HEK293 (cell line): ENCODE measurements around the gene FKRP.

Source experiments
- CTCF ChIA-PET: fragments of 350-600 bp; formaldehyde crosslinking; extraction: SDS; loops from one replicate; lab custom pipeline; 2021; ENCODE audit warnings: antibody characterized with exemption; lab: Yijun Ruan, JAX
- POLR2A ChIA-PET: fragments of 300-600 bp; formaldehyde crosslinking; extraction: SDS; loops from one replicate; lab custom pipeline; 2020; ENCODE audit warnings: antibody characterized with exemption, inconsistent platforms; lab: Yijun Ruan, JAX
- H3K27ac ChIP-seq: fragments of 200-500 bp; sonication (Bioruptor generic); 2 replicates; pipeline ENCODE4 v1.5.1; 2014; ENCODE audit warnings: low read depth, low read length, control low read depth, inconsistent platforms; ENCODE audit errors: extremely low read depth
- H3K36me3 ChIP-seq, 2 experiments: fragments of 200-500 bp in 1 of 2; sonication (Bioruptor generic) in 1 of 2; 1 replicate in 1 of 2; 2 replicates in 1 of 2; pipeline ENCODE4 v1.5.1; 2014 to 2017; ENCODE audit warnings: inconsistent platforms in 2 of 2, low read length in 2 of 2; ENCODE audit not compliant: control insufficient read depth in 2 of 2, insufficient read depth in 1 of 2
- H3K4me1 ChIP-seq: fragments of 200-500 bp; sonication (Bioruptor generic); 2 replicates; pipeline ENCODE4 v1.5.1; 2014; ENCODE audit warnings: mild to moderate bottlenecking, low read length, inconsistent platforms; ENCODE audit not compliant: control insufficient read depth, insufficient read depth
- H3K4me3 ChIP-seq: 2 replicates; pipeline ENCODE4 v1.5.1; 2011; ENCODE audit warnings: low read depth, mild to moderate bottlenecking, control low read depth, low read length, moderate library complexity
- H3K9me3 ChIP-seq: fragments of 200-500 bp; sonication (Bioruptor generic); 2 replicates; pipeline ENCODE4 v1.5.1; 2014; ENCODE audit warnings: low read depth, low read length, inconsistent platforms; ENCODE audit not compliant: control insufficient read depth, insufficient read depth
- EGR2 ChIP-seq: fragments of 450-650 bp; formaldehyde crosslinking; IDR thresholded peaks from 2 replicates; pipeline ENCODE4 v1.5.1; 2016; ENCODE audit warnings: low read depth, missing biosample characterization, missing genetic modification characterization
- FEZF1 ChIP-seq: fragments of 450-650 bp; formaldehyde crosslinking; IDR thresholded peaks from 2 replicates; pipeline ENCODE4 v1.5.1; 2016; ENCODE audit warnings: missing biosample characterization, missing genetic modification characterization
- HOXC10 ChIP-seq: sonication (generic); formaldehyde crosslinking; IDR thresholded peaks from 2 replicates; pipeline ENCODE4 v1.8.1; 2023; ENCODE audit warnings: mild to moderate bottlenecking, missing genetic modification reagents
- IKZF3 ChIP-seq: fragments of 450-650 bp; IDR thresholded peaks from 2 replicates; pipeline ENCODE4 v1.5.0; 2018; ENCODE audit warnings: missing biosample characterization, mild to moderate bottlenecking, missing genetic modification characterization, moderate library complexity
- KLF9 ChIP-seq: fragments of 450-650 bp; formaldehyde crosslinking; IDR thresholded peaks from 2 replicates; pipeline ENCODE4 v1.5.1; 2016; ENCODE audit warnings: missing biosample characterization, missing genetic modification characterization, low read depth
- OSR2 ChIP-seq: fragments of 450-650 bp; formaldehyde crosslinking; IDR thresholded peaks from 2 replicates; pipeline ENCODE4 v1.5.1; 2016; ENCODE audit warnings: missing biosample characterization, missing genetic modification characterization
- PBX3 ChIP-seq: sonication (generic); formaldehyde crosslinking; IDR thresholded peaks from 2 replicates; pipeline ENCODE4 v1.8.1; 2022; ENCODE audit warnings: mild to moderate bottlenecking, moderate library complexity, missing genetic modification reagents
- PRDM1 ChIP-seq: fragments of 450-650 bp; formaldehyde crosslinking; IDR thresholded peaks from 2 replicates; pipeline ENCODE4; 2016; ENCODE audit warnings: missing biosample characterization, missing genetic modification characterization
- PRDM10 ChIP-seq: fragments of 450-650 bp; formaldehyde crosslinking; IDR thresholded peaks from 2 replicates; pipeline ENCODE4 v1.5.1; 2016; ENCODE audit warnings: missing biosample characterization, missing genetic modification characterization
- ZBTB20 ChIP-seq: fragments of 450-650 bp; formaldehyde crosslinking; IDR thresholded peaks from 2 replicates; pipeline ENCODE4 v1.5.1; 2016; ENCODE audit warnings: missing biosample characterization, missing genetic modification characterization
- ZBTB6 ChIP-seq: fragments of 450-650 bp; formaldehyde crosslinking; IDR thresholded peaks from 2 replicates; pipeline ENCODE4 v1.5.1; 2017; ENCODE audit warnings: missing biosample characterization, missing genetic modification characterization
- ZNF112 ChIP-seq: fragments of 450-650 bp; formaldehyde crosslinking; IDR thresholded peaks from 2 replicates; pipeline ENCODE4 v1.5.0; 2017; ENCODE audit warnings: missing biosample characterization, missing genetic modification characterization
- ZNF140 ChIP-seq: fragments of 450-650 bp; formaldehyde crosslinking; IDR thresholded peaks from 2 replicates; pipeline ENCODE4 v1.5.1; 2016; ENCODE audit warnings: missing biosample characterization, missing genetic modification characterization
- ZNF146 ChIP-seq: fragments of 450-650 bp; formaldehyde crosslinking; IDR thresholded peaks from 2 replicates; pipeline ENCODE4 v1.5.1; 2016; ENCODE audit warnings: missing biosample characterization, missing genetic modification characterization
- ZNF155 ChIP-seq: fragments of 450-650 bp; formaldehyde crosslinking; IDR thresholded peaks from 2 replicates; pipeline ENCODE4 v1.5.1; 2016; ENCODE audit warnings: missing biosample characterization, missing genetic modification characterization
- ZNF157 ChIP-seq: fragments of 450-650 bp; formaldehyde crosslinking; IDR thresholded peaks from 2 replicates; pipeline ENCODE4 v1.5.1; 2016; ENCODE audit warnings: missing biosample characterization, missing genetic modification characterization
- ZNF335 ChIP-seq: fragments of 450-650 bp; formaldehyde crosslinking; conservative IDR thresholded peaks from 2 replicates; pipeline ENCODE4 v1.5.1; 2016; ENCODE audit warnings: missing biosample characterization, missing genetic modification characterization
- ZNF416 ChIP-seq: fragments of 450-650 bp; formaldehyde crosslinking; IDR thresholded peaks from 2 replicates; pipeline ENCODE4 v1.5.1; 2016; ENCODE audit warnings: missing biosample characterization, missing genetic modification characterization
- ZNF449 ChIP-seq: fragments of 450-650 bp; formaldehyde crosslinking; IDR thresholded peaks from 2 replicates; pipeline ENCODE4 v1.5.1; 2017; ENCODE audit warnings: missing biosample characterization, mild to moderate bottlenecking, missing genetic modification characterization, moderate library complexity
- ZNF555 ChIP-seq: fragments of 450-650 bp; formaldehyde crosslinking; conservative IDR thresholded peaks from 2 replicates; pipeline ENCODE4 v1.5.1; 2017; ENCODE audit warnings: missing biosample characterization, mild to moderate bottlenecking, missing genetic modification characterization, inconsistent platforms
- ZNF585B ChIP-seq: fragments of 450-650 bp; formaldehyde crosslinking; IDR thresholded peaks from 2 replicates; pipeline ENCODE4 v1.5.1; 2016; ENCODE audit warnings: missing biosample characterization, missing genetic modification characterization
- ZNF610 ChIP-seq: fragments of 450-650 bp; formaldehyde crosslinking; IDR thresholded peaks from 2 replicates; pipeline ENCODE4 v1.5.1; 2016; ENCODE audit warnings: missing biosample characterization, missing genetic modification characterization, borderline replicate concordance
- ZNF623 ChIP-seq: fragments of 450-650 bp; formaldehyde crosslinking; IDR thresholded peaks from 2 replicates; pipeline ENCODE4 v1.5.1; 2016; ENCODE audit warnings: missing biosample characterization, missing genetic modification characterization
- ZNF624 ChIP-seq: fragments of 450-650 bp; formaldehyde crosslinking; IDR thresholded peaks from 2 replicates; pipeline ENCODE4 v1.5.1; 2017; ENCODE audit warnings: missing biosample characterization, missing genetic modification characterization
- ZNF701 ChIP-seq: fragments of 450-650 bp; formaldehyde crosslinking; IDR thresholded peaks from 2 replicates; pipeline ENCODE4 v1.5.1; 2016; ENCODE audit warnings: missing biosample characterization, missing genetic modification characterization
- ZNF791 ChIP-seq: fragments of 450-650 bp; formaldehyde crosslinking; IDR thresholded peaks from 2 replicates; pipeline ENCODE4 v1.5.1; 2016; ENCODE audit warnings: missing biosample characterization, missing genetic modification characterization

FKRP gene

GRCh38 chr19:46715975-46716671 lies 29.7 kb upstream of the FKRP start (continued):
- no peak for TF ChIP-seq ZNF623

- POLR2A ChIA-PET: interaction anchor here (0.6 to 0.8 kb wide), 3 partner anchors 50 to 516 kb away, joined by 3 to 4 read pairs (median 3); no protein-coding TSS in a partner anchor
- CTCF ChIA-PET: no interaction called here
- no peaks in the 10 kb centered on the region for H3K9me3 ChIP-seq
- TF ChIP-seq ZNF585B (no peak), KLF9 (tag by site-specific recombination) (0 out of 2 replicates have a peak, but pooled peaks have one; percentile 25), IKZF3 (tag by site-specific recombination) (0 out of 2 replicates have a peak, but pooled peaks have one; percentile 39), ZNF335 (tag by site-specific recombination) (0 out of 2 replicates have a peak, but pooled peaks have one; percentile 11), PRDM10 (tag by site-specific recombination) (peak; percentile 90)
- TF ChIP-seq, all 188 proteins: peak for 4
- peak overlapping the region; percentile 81 for H3K4me3 ChIP-seq
- H3K36me3 ChIP-seq: peaks cover 17 to 26% of the 10 kb centered on the region in 2 experiments; a peak in 2 of 3 replicates
- peaks cover 15% of the 10 kb centered on the region for H3K4me1 ChIP-seq
- H3K27ac ChIP-seq: peak overlapping the region; percentile 74; the same call in 1 of the 2 replicates
Observed at GRCh38 chr19:46716672-46717033, 29.2 kb upstream of the FKRP start.

- Histone ChIP-seq H3K4me1 (peaks cover 15% of the 10 kb centered on the region), H3K27ac (peak within 1 kb of the TSS; percentile 74), H3K4me3 (peak within 1 kb of the TSS; percentile 81), H3K9me3 (no peaks in the 10 kb centered on the region), H3K36me3 (peaks cover 14 to 32% of the 10 kb centered on the region in 2 experiments; a peak in 2 of 3 replicates)
- CTCF ChIA-PET: no interaction called here
- POLR2A ChIA-PET: interaction anchor here (0.6 to 0.8 kb wide), 3 partner anchors 51 to 515 kb away, joined by 3 to 4 read pairs (median 3); no protein-coding TSS in a partner anchor
- TF ChIP-seq FEZF1 (tag by site-specific recombination): no peak
- TF ChIP-seq ZNF624 (tag by site-specific recombination): no peak
- TF ChIP-seq ZNF449: no peak
- TF ChIP-seq ZNF791 (tag by site-specific recombination): no peak
- peak; percentile 86; the same call in 1 of the 2 replicates for TF ChIP-seq PBX3 (CRISPR knock-in tag)
- TF ChIP-seq PRDM1 (tag by site-specific recombination): peak; percentile 58
- TF ChIP-seq HOXC10 (CRISPR knock-in tag): no peak
- no peak for TF ChIP-seq ZNF416 (tag by site-specific recombination)
- peak; percentile 58; the same call in 1 of the 2 replicates for TF ChIP-seq EGR2
- no peak for TF ChIP-seq ZNF555 (tag by site-specific recombination)
- no peak for TF ChIP-seq ZNF140 (tag by site-specific recombination)
- TF ChIP-seq ZNF610 (tag by site-specific recombination): no peak
- no peak for TF ChIP-seq ZBTB6 (tag by site-specific recombination)
- TF ChIP-seq OSR2 (tag by site-specific recombination): no peak
- TF ChIP-seq ZNF157 (tag by site-specific recombination): no peak
- no peak for TF ChIP-seq ZNF155 (tag by site-specific recombination)
- no peak for TF ChIP-seq ZNF146 (tag by site-specific recombination)
- TF ChIP-seq ZNF701: no peak
- TF ChIP-seq ZBTB20 (tag by site-specific recombination): peak; percentile 57; the same call in 1 of the 2 replicates
- TF ChIP-seq ZNF112 (tag by site-specific recombination): no peak
Observed at GRCh38 chr19:46717034-46717715, 28.7 kb upstream of the FKRP start, which contains the start of gene PRKD2. PRKD2 (minus strand) TSS chr19:46717114; CDS start chr19:46716370, 744 bp downstream.
